ENCODE results near the gene MATN1. TPM values are rescaled to one million over a fixed set of nuclear protein-coding genes. Genes with fewer than 3 reads are reported as not detected.

MATN1 gene
- total RNA-seq, 2 donors from 2014 or later: 1.5 TPM; not detected in 1

- peaks cover 12% of the 10 kb centered on the region for H3K27me3 ChIP-seq (replicated peaks; ENCODE audit: insufficient read depth)
- no peaks in the 10 kb centered on the region for H3K36me3 ChIP-seq
- H3K4me1 ChIP-seq (ENCODE audit: control insufficient read depth in 1 of 2, low read depth in 2 of 2): peaks cover 0 to 4% of the 10 kb centered on the region in 2 donors
- no peak overlapping the region for H3K4me3 ChIP-seq
- no peak for TF ChIP-seq CTCF (IDR thresholded peaks at IDR 0.05)
- no peak for ATAC-seq (ENCODE audit: insufficient number of reproducible peaks, low FRiP score, low read depth)
- no peak overlapping the region for H3K27ac ChIP-seq
- H3K9me3 ChIP-seq: no peaks in the 10 kb centered on the region
- no peak for DNase-seq (ENCODE audit: low spot score)
Observed at GRCh38 chr1:30685796-30686165, 37.6 kb downstream of the MATN1 start.

- no peaks in the 10 kb centered on the region for H3K9me3 ChIP-seq
- ATAC-seq (ENCODE audit: insufficient number of reproducible peaks, low FRiP score, low read depth): no peak
- H3K36me3 ChIP-seq: no peaks in the 10 kb centered on the region
- H3K4me1 ChIP-seq (ENCODE audit: control insufficient read depth in 1 of 2, low read depth in 2 of 2): peaks cover 0 to 4% of the 10 kb centered on the region in 2 donors
- no peak overlapping the region for H3K4me3 ChIP-seq
- TF ChIP-seq CTCF (IDR thresholded peaks at IDR 0.05): no peak
- no peak for DNase-seq (ENCODE audit: low spot score)
- H3K27ac ChIP-seq: no peak overlapping the region
- peaks cover 12% of the 10 kb centered on the region for H3K27me3 ChIP-seq (replicated peaks; ENCODE audit: insufficient read depth)
Observed at GRCh38 chr1:30684881-30685795, 38.2 kb downstream of the MATN1 start.

- Histone ChIP-seq H3K36me3 (no peaks in the 10 kb centered on the region), H3K4me3 (no peak overlapping the region), H3K27ac (no peak overlapping the region), H3K27me3 (replicated peaks; ENCODE audit: insufficient read depth) (peaks cover 12% of the 10 kb centered on the region), H3K4me1 (ENCODE audit: control insufficient read depth in 1 of 2, low read depth in 2 of 2) (peaks cover 0 to 4% of the 10 kb centered on the region in 2 donors), H3K9me3 (no peaks in the 10 kb centered on the region)
- ATAC-seq (ENCODE audit: insufficient number of reproducible peaks, low FRiP score, low read depth) (no peak), DNase-seq (ENCODE audit: low spot score) (no peak)
- TF ChIP-seq CTCF (IDR thresholded peaks at IDR 0.05): no peak
Observed at GRCh38 chr1:30684259-30684658, 39.1 kb downstream of the MATN1 start.

GRCh38 chr1:30683699-30684098 lies 39.7 kb downstream of the MATN1 start:
- Histone ChIP-seq H3K9me3 (no peaks in the 10 kb centered on the region), H3K27ac (no peak overlapping the region), H3K4me3 (no peak overlapping the region), H3K4me1 (ENCODE audit: control insufficient read depth in 1 of 2, low read depth in 2 of 2) (peaks cover 0 to 4% of the 10 kb centered on the region in 2 donors), H3K36me3 (no peaks in the 10 kb centered on the region), H3K27me3 (replicated peaks; ENCODE audit: insufficient read depth) (peaks cover 12% of the 10 kb centered on the region)
- no peak for TF ChIP-seq CTCF (IDR thresholded peaks at IDR 0.05)
- ATAC-seq (ENCODE audit: insufficient number of reproducible peaks, low FRiP score, low read depth) (no peak), DNase-seq (ENCODE audit: low spot score) (no peak)

GRCh38 chr1:30682396-30683275 lies 40.7 kb downstream of the MATN1 start:
- DNase-seq (ENCODE audit: low spot score): no peak
- ATAC-seq (ENCODE audit: insufficient number of reproducible peaks, low FRiP score, low read depth): no peak
- Histone ChIP-seq H3K4me1 (ENCODE audit: control insufficient read depth in 1 of 2, low read depth in 2 of 2) (peaks cover 0 to 4% of the 10 kb centered on the region in 2 donors), H3K27me3 (replicated peaks; ENCODE audit: insufficient read depth) (peaks cover 12% of the 10 kb centered on the region), H3K36me3 (no peaks in the 10 kb centered on the region), H3K9me3 (no peaks in the 10 kb centered on the region), H3K27ac (no peak overlapping the region), H3K4me3 (no peak overlapping the region)
- no peak for TF ChIP-seq CTCF (IDR thresholded peaks at IDR 0.05)
